ENCODE data around the gene VPS4A. TPM values are rescaled to one million over a fixed set of nuclear protein-coding genes. Genes with fewer than 3 reads are reported as not detected.

Gene VPS4A
- total RNA-seq, 1 experiment from 2014 or later: 42.2 TPM

DNA sequence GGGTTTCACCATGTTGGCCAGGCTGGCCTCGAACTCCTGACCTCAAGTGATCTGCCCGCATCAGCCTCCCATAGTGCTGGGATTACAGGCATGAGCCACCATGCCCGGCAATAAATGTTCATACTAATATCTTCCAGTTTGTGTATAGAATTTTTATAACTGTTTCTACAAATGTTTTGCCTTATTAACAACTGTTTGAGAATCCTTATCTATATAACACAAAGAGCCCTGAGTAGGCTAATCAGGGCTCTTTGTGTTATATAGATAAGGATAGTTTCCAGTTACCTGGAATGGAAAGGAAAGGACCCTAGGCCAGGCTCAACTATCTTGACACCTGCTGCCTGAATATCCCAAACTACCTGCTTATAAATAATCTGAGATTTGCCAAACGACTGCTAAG, 57.7 kb downstream of the VPS4A start:
- Histone ChIP-seq H3K4me1 (ENCODE audit: control insufficient read depth in 1 of 2, insufficient read depth in 2 of 2, low read length in 2 of 2) (no peaks in the 10 kb centered on the region), H4K20me1 (ENCODE audit: insufficient read depth) (peaks cover 9% of the 10 kb centered on the region; the same call in 1 of the 2 replicates), H3K79me2 (ENCODE audit: insufficient read depth, low read length) (peaks cover 46% of the 10 kb centered on the region), H3K27ac (ENCODE audit: low read depth, low read length) (no peak overlapping the region), H2AFZ (ENCODE audit: low read depth, low read length, poor library complexity, severe bottlenecking) (no peak overlapping the region), H3K27me3 (ENCODE audit: insufficient read depth, low read length) (no peaks in the 10 kb centered on the region), H3K4me3 (replicated peaks in 1 of 2; ENCODE audit: low read depth in 1 of 2, low read length in 2 of 2) (no peak overlapping the region), H3K9ac (ENCODE audit: low read length) (no peak overlapping the region), H3K4me2 (ENCODE audit: low read length) (no peak overlapping the region), H3K9me3 (ENCODE audit: control insufficient read depth in 1 of 2, insufficient read depth in 1 of 2, low read depth in 1 of 2, low read length in 2 of 2) (no peaks in the 10 kb centered on the region), H3K9me2 (ENCODE audit: insufficient read depth) (no peaks in the 10 kb centered on the region), H3K36me3 (ENCODE audit: control insufficient read depth in 1 of 2, insufficient read depth in 2 of 2, low read length in 2 of 2) (peaks cover 71 to 82% of the 10 kb centered on the region in 2 experiments)
- ChIA-PET POLR2A (no interaction called here), CTCF (no interaction called here), RAD21 (ENCODE audit: low non-redundant PET in 1 of 2, low total read pairs in 2 of 2, uncharacterized antibody in 2 of 2, unreplicated experiment in 2 of 2) (no interaction called here)
- TF ChIP-seq POLR2A (IDR thresholded peaks at IDR 0.05; ENCODE audit: borderline replicate concordance, extremely low read depth, insufficient read depth, insufficient read length) (no peak), CBX3 (IDR thresholded peaks at IDR 0.05; ENCODE audit: low read depth) (no peak), CEBPB (IDR thresholded peaks at IDR 0.05; ENCODE audit: low read depth) (no peak), SRF (IDR thresholded peaks at IDR 0.05; ENCODE audit: low read depth) (no peak), JUND (IDR thresholded peaks at IDR 0.05) (no peak), ZNF274 (IDR thresholded peaks at IDR 0.05; ENCODE audit: low read depth, low read length) (no peak), FOSL1 (IDR thresholded peaks at IDR 0.05; ENCODE audit: low read depth) (no peak), YY1 (IDR thresholded peaks at IDR 0.05; ENCODE audit: extremely low read depth, insufficient replicate concordance, low read depth, low read length) (no peak), ELF1 (IDR thresholded peaks at IDR 0.05; ENCODE audit: borderline replicate concordance, low read depth) (no peak), EZH2 (IDR thresholded peaks at IDR 0.05) (no peak), SP1 (IDR thresholded peaks at IDR 0.05; ENCODE audit: low read depth) (no peak), EGR1 (IDR thresholded peaks at IDR 0.05; ENCODE audit: low read depth) (no peak)
- TF ChIP-seq, protein P1, sequence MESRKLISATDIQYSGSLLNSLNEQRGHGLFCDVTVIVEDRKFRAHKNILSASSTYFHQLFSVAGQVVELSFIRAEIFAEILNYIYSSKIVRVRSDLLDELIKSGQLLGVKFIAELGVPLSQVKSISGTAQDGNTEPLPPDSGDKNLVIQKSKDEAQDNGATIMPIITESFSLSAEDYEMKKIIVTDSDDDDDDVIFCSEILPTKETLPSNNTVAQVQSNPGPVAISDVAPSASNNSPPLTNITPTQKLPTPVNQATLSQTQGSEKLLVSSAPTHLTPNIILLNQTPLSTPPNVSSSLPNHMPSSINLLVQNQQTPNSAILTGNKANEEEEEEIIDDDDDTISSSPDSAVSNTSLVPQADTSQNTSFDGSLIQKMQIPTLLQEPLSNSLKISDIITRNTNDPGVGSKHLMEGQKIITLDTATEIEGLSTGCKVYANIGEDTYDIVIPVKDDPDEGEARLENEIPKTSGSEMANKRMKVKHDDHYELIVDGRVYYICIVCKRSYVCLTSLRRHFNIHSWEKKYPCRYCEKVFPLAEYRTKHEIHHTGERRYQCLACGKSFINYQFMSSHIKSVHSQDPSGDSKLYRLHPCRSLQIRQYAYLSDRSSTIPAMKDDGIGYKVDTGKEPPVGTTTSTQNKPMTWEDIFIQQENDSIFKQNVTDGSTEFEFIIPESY (IDR thresholded peaks at IDR 0.05; ENCODE audit: extremely low read depth, insufficient replicate concordance, low read length): no peak
- TF ChIP-seq, protein P2, sequence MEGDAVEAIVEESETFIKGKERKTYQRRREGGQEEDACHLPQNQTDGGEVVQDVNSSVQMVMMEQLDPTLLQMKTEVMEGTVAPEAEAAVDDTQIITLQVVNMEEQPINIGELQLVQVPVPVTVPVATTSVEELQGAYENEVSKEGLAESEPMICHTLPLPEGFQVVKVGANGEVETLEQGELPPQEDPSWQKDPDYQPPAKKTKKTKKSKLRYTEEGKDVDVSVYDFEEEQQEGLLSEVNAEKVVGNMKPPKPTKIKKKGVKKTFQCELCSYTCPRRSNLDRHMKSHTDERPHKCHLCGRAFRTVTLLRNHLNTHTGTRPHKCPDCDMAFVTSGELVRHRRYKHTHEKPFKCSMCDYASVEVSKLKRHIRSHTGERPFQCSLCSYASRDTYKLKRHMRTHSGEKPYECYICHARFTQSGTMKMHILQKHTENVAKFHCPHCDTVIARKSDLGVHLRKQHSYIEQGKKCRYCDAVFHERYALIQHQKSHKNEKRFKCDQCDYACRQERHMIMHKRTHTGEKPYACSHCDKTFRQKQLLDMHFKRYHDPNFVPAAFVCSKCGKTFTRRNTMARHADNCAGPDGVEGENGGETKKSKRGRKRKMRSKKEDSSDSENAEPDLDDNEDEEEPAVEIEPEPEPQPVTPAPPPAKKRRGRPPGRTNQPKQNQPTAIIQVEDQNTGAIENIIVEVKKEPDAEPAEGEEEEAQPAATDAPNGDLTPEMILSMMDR (IDR thresholded peaks at IDR 0.05 in 2 of 3, conservative IDR thresholded peaks at IDR 0.05 in 1 of 3; ENCODE audit: borderline replicate concordance in 1 of 3, insufficient read depth in 1 of 3, low read depth in 2 of 3, low read length in 2 of 3): no peak
- TF ChIP-seq, protein P3, sequence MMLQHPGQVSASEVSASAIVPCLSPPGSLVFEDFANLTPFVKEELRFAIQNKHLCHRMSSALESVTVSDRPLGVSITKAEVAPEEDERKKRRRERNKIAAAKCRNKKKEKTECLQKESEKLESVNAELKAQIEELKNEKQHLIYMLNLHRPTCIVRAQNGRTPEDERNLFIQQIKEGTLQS (IDR thresholded peaks at IDR 0.05): no peak
- TF ChIP-seq, protein P4, sequence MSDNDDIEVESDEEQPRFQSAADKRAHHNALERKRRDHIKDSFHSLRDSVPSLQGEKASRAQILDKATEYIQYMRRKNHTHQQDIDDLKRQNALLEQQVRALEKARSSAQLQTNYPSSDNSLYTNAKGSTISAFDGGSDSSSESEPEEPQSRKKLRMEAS (IDR thresholded peaks at IDR 0.05): no peak
- DNase-seq (ENCODE audit: low read depth, low spot score) (no peak), ATAC-seq (no peak)
- intact Hi-C loops (cut with micrococcal nuclease): no loop called here
- no TSS peak for BruUV-seq (replicated peaks)

Data from HCT116 (cell line).